GM23338 (cell line): ENCODE measurements around the gene HTT. TPM values are rescaled to one million over a fixed set of nuclear protein-coding genes. Genes with fewer than 3 reads are reported as not detected.

Experiments used
- ATAC-seq: fragments of 200-7000 bp; cut with Tn5 transposase; 3 replicates; pipeline ENCODE4 v1.9.1; 2020
- DNase-seq: peaks from one replicate; pipeline ENCODE4 v3.0.0-alpha.2; 2015; ENCODE audit warnings: low spot score
- H2AFZ ChIP-seq: fragments of 200-600 bp; sonication (generic); 2 replicates; pipeline ENCODE4 v1.8.0; 2016; ENCODE audit warnings: antibody characterized with exemption, mild to moderate bottlenecking, moderate library complexity
- H3F3A ChIP-seq: fragments of 200-600 bp; sonication (generic); replicated peaks from 2 replicates; pipeline ENCODE4 v1.8.0; 2017; ENCODE audit warnings: antibody characterized with exemption, mixed run types, low read depth
- H3K27ac ChIP-seq: fragments of 200-600 bp; sonication (generic); 2 replicates; pipeline ENCODE4 v1.6.1; 2016; ENCODE audit warnings: low read depth
- H3K27me3 ChIP-seq: fragments of 200-600 bp; sonication (generic); 2 replicates; pipeline ENCODE4 v1.8.0; 2016; ENCODE audit warnings: mild to moderate bottlenecking, mixed run types, moderate library complexity; ENCODE audit not compliant: insufficient read depth
- H3K36me3 ChIP-seq: fragments of 200-600 bp; sonication (generic); 2 replicates; pipeline ENCODE4 v1.8.0; 2016; ENCODE audit warnings: mild to moderate bottlenecking; ENCODE audit not compliant: insufficient read depth
- H3K4me1 ChIP-seq: fragments of 200-600 bp; sonication (generic); 2 replicates; pipeline ENCODE4 v1.8.0; 2016; ENCODE audit warnings: mild to moderate bottlenecking, moderate library complexity; ENCODE audit not compliant: insufficient read depth
- H3K4me2 ChIP-seq: fragments of 200-600 bp; sonication (generic); 2 replicates; pipeline ENCODE4 v1.7.1; 2017; ENCODE audit warnings: mixed run types
- H3K4me3 ChIP-seq: fragments of 200-600 bp; sonication (generic); 2 replicates; pipeline ENCODE4 v1.6.1; 2016; ENCODE audit warnings: mixed run types
- H3K79me2 ChIP-seq: fragments of 200-600 bp; sonication (generic); replicated peaks from 2 replicates; pipeline ENCODE4 v1.8.0; 2017; ENCODE audit warnings: mild to moderate bottlenecking; ENCODE audit not compliant: insufficient read depth
- H3K9me2 ChIP-seq: fragments of 200-600 bp; sonication (generic); 2 replicates; pipeline ENCODE4 v1.8.0; 2017; ENCODE audit not compliant: insufficient read depth
- H4K20me1 ChIP-seq: fragments of 200-600 bp; sonication (generic); replicated peaks from 2 replicates; pipeline ENCODE4 v1.8.0; 2017; ENCODE audit warnings: mild to moderate bottlenecking; ENCODE audit not compliant: insufficient read depth
- H3K27ac Mint-ChIP-seq: 2 replicates; pipeline ENCODE4 v1.8.0; 2020; ENCODE audit warnings: inconsistent platforms, mild to moderate bottlenecking, moderate library complexity, mixed read lengths
- H3K27me3 Mint-ChIP-seq: 3 replicates; pipeline ENCODE4 v1.8.0; 2022; ENCODE audit warnings: low read depth, mild to moderate bottlenecking, moderate library complexity, mixed read lengths, inconsistent platforms; ENCODE audit not compliant: insufficient read depth, poor library complexity
- H3K36me3 Mint-ChIP-seq: 3 replicates; pipeline ENCODE4 v1.8.0; 2021; ENCODE audit warnings: low read depth, mild to moderate bottlenecking, inconsistent platforms, moderate library complexity, mixed read lengths
- H3K4me1 Mint-ChIP-seq: 3 replicates; pipeline ENCODE4 v1.8.0; 2020; ENCODE audit warnings: mild to moderate bottlenecking, inconsistent platforms, mixed read lengths
- H3K4me3 Mint-ChIP-seq: 3 replicates; pipeline ENCODE4 v1.8.0; 2021; ENCODE audit warnings: moderate library complexity, mild to moderate bottlenecking, inconsistent platforms, mixed read lengths
- H3K9me3 Mint-ChIP-seq: 3 replicates; pipeline ENCODE4 v1.8.0; 2020; ENCODE audit warnings: moderate library complexity, mild to moderate bottlenecking, inconsistent platforms, mixed read lengths
- CREB1 ChIP-seq: fragments of 250-450 bp; sonication (Bioruptor Pico); IDR thresholded peaks from 2 replicates; pipeline ENCODE4 v1.5.0; 2020; ENCODE audit warnings: low read depth, mild to moderate bottlenecking, moderate library complexity
- EZH2 ChIP-seq: fragments of 200-600 bp; sonication (generic); IDR thresholded peaks from one replicate; pipeline ENCODE4 v1.8.0; 2017; ENCODE audit warnings: antibody characterized with exemption, mild to moderate bottlenecking, low read depth; ENCODE audit not compliant: unreplicated experiment
- JUNB ChIP-seq: IDR thresholded peaks from one replicate; pipeline ENCODE4 v1.6.1; 2016; ENCODE audit warnings: antibody characterized with exemption; ENCODE audit not compliant: unreplicated experiment
- STAT1 ChIP-seq: IDR thresholded peaks from one replicate; pipeline ENCODE4 v1.6.1; 2016; ENCODE audit warnings: antibody characterized with exemption; ENCODE audit not compliant: unreplicated experiment
- ZNF114 ChIP-seq: fragments of 250-450 bp; sonication (Bioruptor Pico); IDR thresholded peaks from 2 replicates; pipeline ENCODE4 v1.5.0; 2020; ENCODE audit warnings: mild to moderate bottlenecking, moderate library complexity
- ZNF462 ChIP-seq: fragments of 250-450 bp; sonication (Bioruptor Pico); IDR thresholded peaks from 2 replicates; pipeline ENCODE4 v1.5.0; 2020; ENCODE audit warnings: mild to moderate bottlenecking, moderate library complexity
- polyA plus RNA-seq: library from polyadenylated mRNA; unstranded; fragments of >200 nt; fragmentation: Nextera tagmentation; extraction: Ambion mirVana; gene quantifications from 2 replicates; pipeline ENCODE4 v1.2.1, GENCODE V29; 2016
- total RNA-seq: library from RNA; depleted of rRNA; stranded (reverse); fragments of >200 nt; shearing (Covaris generic); gene quantifications from 2 replicates; pipeline ENCODE4 v1.2.3, GENCODE V29; 2014

Gene HTT
- total and polyA plus RNA-seq, 2 experiments from 2014 or later: 26.6 to 67.7 TPM

- no peak overlapping the region for H3K4me2 ChIP-seq
- Mint-ChIP-seq H3K36me3 (no peaks in the 10 kb centered on the region), H3K4me1 (peaks cover 12% of the 10 kb centered on the region), H3K27me3 (no peaks in the 10 kb centered on the region), H3K27ac (no peak overlapping the region), H3K4me3 (no peak overlapping the region), H3K9me3 (no peaks in the 10 kb centered on the region)
- H3K9me2 ChIP-seq: no peaks in the 10 kb centered on the region
- no peak overlapping the region for H3K27ac ChIP-seq
- H3F3A ChIP-seq: no peaks in the 10 kb centered on the region
- ATAC-seq: peak; percentile 28
- TF ChIP-seq ZNF462 (CRISPR knock-in tag) (no peak), CREB1 (CRISPR knock-in tag) (no peak), STAT1 (no peak), EZH2 (no peak)
- H3K27me3 ChIP-seq: no peaks in the 10 kb centered on the region
- no peak overlapping the region for H3K4me3 ChIP-seq
- no peaks in the 10 kb centered on the region for H3K79me2 ChIP-seq
- no peaks in the 10 kb centered on the region for H3K36me3 ChIP-seq
- H2AFZ ChIP-seq: no peak overlapping the region
- H3K4me1 ChIP-seq: no peaks in the 10 kb centered on the region
- DNase-seq: no peak
- H4K20me1 ChIP-seq: no peaks in the 10 kb centered on the region
Observed at GRCh38 chr4:3269991-3270611, 195.6 kb downstream of the HTT start.

GRCh38 chr4:3271131-3271530, 196.7 kb downstream of the HTT start:
- Histone ChIP-seq H2AFZ (no peak overlapping the region), H3K4me3 (no peak overlapping the region), H3K27ac (no peak overlapping the region), H3K36me3 (no peaks in the 10 kb centered on the region), H3K9me2 (no peaks in the 10 kb centered on the region), H3K4me2 (no peak overlapping the region), H3F3A (no peaks in the 10 kb centered on the region), H3K27me3 (no peaks in the 10 kb centered on the region), H4K20me1 (no peaks in the 10 kb centered on the region), H3K4me1 (no peaks in the 10 kb centered on the region), H3K79me2 (no peaks in the 10 kb centered on the region)
- Mint-ChIP-seq H3K27me3 (no peaks in the 10 kb centered on the region), H3K36me3 (no peaks in the 10 kb centered on the region), H3K9me3 (no peaks in the 10 kb centered on the region), H3K4me3 (no peak overlapping the region), H3K4me1 (peaks cover 12% of the 10 kb centered on the region), H3K27ac (no peak overlapping the region)
- no peak for DNase-seq
- no peak for ATAC-seq
- TF ChIP-seq ZNF114 (CRISPR knock-in tag) (no peak), EZH2 (no peak), CREB1 (CRISPR knock-in tag) (no peak), ZNF462 (CRISPR knock-in tag) (no peak), JUNB (no peak)
